Stimulated activated CD8-positive, alpha-beta memory T cell treated with anti-CD3 and anti-CD28 coated beads, Interleukin-15, amount 100 ng/mL, for 4 hours (primary cell): ENCODE results near the gene ACSF3.

Source experiments
- DNase-seq, 2 donors: peaks; one replicate each; pipeline ENCODE4 v3.0.0-alpha.2; 2020; ENCODE audit warnings: low read depth in 2 of 2

ACSF3 gene

GRCh38 chr16:89130448-89130847 lies 36.8 kb downstream of the ACSF3 start:
- no peak for DNase-seq

- no peak for DNase-seq
These were observed 38.1 kb downstream of the ACSF3 start for GRCh38 chr16:89131783-89132182.

- no peak for DNase-seq
These were observed 38.7 kb downstream of the ACSF3 start for GRCh38 chr16:89132194-89133005.

GRCh38 chr16:89133457-89134127 lies 39.9 kb downstream of the ACSF3 start:
- no peak for DNase-seq

- DNase-seq, result no peak
These were observed 40.6 kb downstream of the ACSF3 start for GRCh38 chr16:89134269-89134668.

GRCh38 chr16:89135166-89135565 lies 41.5 kb downstream of the ACSF3 start:
- no peak for DNase-seq

GRCh38 chr16:89135971-89136765 lies 42.5 kb downstream of the ACSF3 start:
- no peak for DNase-seq

- DNase-seq, result no peak
These were observed 43.3 kb downstream of the ACSF3 start for GRCh38 chr16:89136931-89137330.

GRCh38 chr16:89137666-89138512 lies 44.2 kb downstream of the ACSF3 start:
- DNase-seq, result no peak

GRCh38 chr16:89138513-89138795 lies 44.8 kb downstream of the ACSF3 start:
- no peak for DNase-seq

- DNase-seq, result no peak
These were observed 45.3 kb downstream of the ACSF3 start for GRCh38 chr16:89138843-89139520.

- no peak for DNase-seq
These were observed 46.3 kb downstream of the ACSF3 start for GRCh38 chr16:89139907-89140361.

GRCh38 chr16:89140401-89140800 lies 46.7 kb downstream of the ACSF3 start:
- DNase-seq, result no peak

- no peak for DNase-seq
These were observed 47.6 kb downstream of the ACSF3 start for GRCh38 chr16:89140981-89141883.

GRCh38 chr16:89141884-89142267 lies 48.2 kb downstream of the ACSF3 start:
- DNase-seq, result no peak

GRCh38 chr16:89142474-89143195 lies 49.0 kb downstream of the ACSF3 start:
- no peak for DNase-seq

GRCh38 chr16:89143201-89143741 lies 49.6 kb downstream of the ACSF3 start:
- DNase-seq, result no peak

- no peak for DNase-seq
These were observed 50.4 kb downstream of the ACSF3 start for GRCh38 chr16:89143911-89144675.
